Measurements from ENCODE around the gene ETS2.

DNA sequence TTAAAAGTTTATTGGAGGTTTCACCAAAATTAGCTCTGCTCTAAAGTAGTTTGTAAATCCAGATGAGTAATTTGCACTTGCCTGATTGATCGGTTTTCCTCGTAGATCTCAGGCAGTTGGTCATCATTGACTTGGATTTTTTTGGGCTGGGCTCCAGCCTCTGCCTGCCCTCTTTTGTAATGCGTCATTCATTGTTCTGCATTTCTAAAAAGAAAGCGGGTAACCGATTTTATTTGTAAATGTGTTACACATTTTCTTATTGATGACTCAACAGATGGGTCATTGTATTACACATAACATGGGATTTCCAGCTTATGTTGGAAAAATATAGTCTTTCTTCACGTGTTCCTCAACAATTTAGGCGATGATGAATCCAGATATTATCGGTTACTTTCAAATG, 5.5 kb downstream of the ETS2 start:
- TF ChIP-seq CTCF (optimal IDR thresholded peaks at IDR 0.05 in 1 of 3, IDR thresholded peaks at IDR 0.05 in 1 of 3, conservative IDR thresholded peaks at IDR 0.05 in 1 of 3; ENCODE audit: extremely low read depth in 1 of 3, insufficient read depth in 2 of 3, low read length in 3 of 3): no peak
- no peak for TF ChIP-seq EZH2 (IDR thresholded peaks at IDR 0.05; ENCODE audit: low read length)
